Neural progenitor cell (in vitro differentiated cells): Measurements from ENCODE around the gene ENAH. TPM values are rescaled to one million over a fixed set of nuclear protein-coding genes. Genes with fewer than 3 reads are reported as not detected.

Experiments used
- DNase-seq: peaks from one replicate; pipeline ENCODE4 v3.0.0-alpha.2; 2016; ENCODE audit warnings: low spot score
- H2AFZ ChIP-seq: fragments of 200-600 bp; sonication (generic); replicated peaks from 2 replicates; pipeline ENCODE4 v1.6.1; 2016; ENCODE audit warnings: antibody characterized with exemption
- H3F3A ChIP-seq: fragments of 200-600 bp; sonication (generic); 2 replicates; pipeline ENCODE4 v1.6.1; 2016; ENCODE audit warnings: antibody characterized with exemption, low read depth
- H3K27ac ChIP-seq: fragments of 200-600 bp; sonication (generic); 2 replicates; pipeline ENCODE4 v1.5.1; 2016; ENCODE audit warnings: mild to moderate bottlenecking
- H3K27me3 ChIP-seq: fragments of 200-600 bp; sonication (generic); 2 replicates; pipeline ENCODE4 v1.6.1; 2016; ENCODE audit warnings: mild to moderate bottlenecking, moderate library complexity
- H3K36me3 ChIP-seq: fragments of 200-600 bp; sonication (generic); 2 replicates; pipeline ENCODE4 v1.5.1; 2016
- H3K4me1 ChIP-seq: fragments of 200-600 bp; sonication (generic); 2 replicates; pipeline ENCODE4 v1.6.1; 2016; ENCODE audit warnings: mixed run types
- H3K4me2 ChIP-seq: fragments of 200-600 bp; sonication (generic); 2 replicates; pipeline ENCODE4 v1.6.1; 2016
- H3K4me3 ChIP-seq: fragments of 200-600 bp; sonication (generic); 2 replicates; pipeline ENCODE4 v1.5.1; 2016
- H3K79me2 ChIP-seq: fragments of 200-600 bp; sonication (generic); 2 replicates; pipeline ENCODE4 v1.6.1; 2016; ENCODE audit warnings: low read depth
- H3K9ac ChIP-seq: fragments of 200-600 bp; sonication (generic); 2 replicates; pipeline ENCODE4 v1.6.1; 2016
- H3K9me3 ChIP-seq: fragments of 200-600 bp; sonication (generic); 2 replicates; pipeline ENCODE4 v1.5.1; 2016; ENCODE audit warnings: low read depth
- H4K20me1 ChIP-seq: fragments of 200-600 bp; sonication (generic); 2 replicates; pipeline ENCODE4 v1.6.1; 2016; ENCODE audit warnings: low read depth
- H3K27ac Mint-ChIP-seq: 3 replicates; pipeline ENCODE4 v1.8.0; 2021; ENCODE audit warnings: mixed read lengths
- H3K27me3 Mint-ChIP-seq: 2 replicates; pipeline ENCODE4 v1.8.0; 2022; ENCODE audit warnings: low read depth, mild to moderate bottlenecking, inconsistent platforms, moderate library complexity, mixed read lengths; ENCODE audit not compliant: insufficient read depth
- H3K36me3 Mint-ChIP-seq: 3 replicates; pipeline ENCODE4 v1.8.0; 2021; ENCODE audit warnings: mixed read lengths
- H3K4me1 Mint-ChIP-seq: 3 replicates; pipeline ENCODE4 v1.8.0; 2021; ENCODE audit warnings: mixed read lengths
- H3K4me3 Mint-ChIP-seq: 3 replicates; pipeline ENCODE4 v1.8.0; 2021; ENCODE audit warnings: mild to moderate bottlenecking, moderate library complexity, mixed read lengths
- H3K9me3 Mint-ChIP-seq: 3 replicates; pipeline ENCODE4 v1.8.0; 2020; ENCODE audit warnings: mixed read lengths
- CTCF ChIP-seq: fragments of 200-600 bp; sonication (generic); IDR thresholded peaks from 2 replicates; pipeline ENCODE4 v1.5.1; 2017; ENCODE audit warnings: antibody characterized with exemption, mild to moderate bottlenecking
- EZH2 ChIP-seq: fragments of 200-600 bp; sonication (generic); IDR thresholded peaks from 2 replicates; pipeline ENCODE4 v1.6.1; 2017; ENCODE audit warnings: antibody characterized with exemption, mild to moderate bottlenecking, moderate library complexity
- EZH2phosphoT487 ChIP-seq: fragments of 200-600 bp; sonication (generic); IDR thresholded peaks from 2 replicates; pipeline ENCODE4 v1.6.1; 2017; ENCODE audit warnings: antibody characterized with exemption
- total RNA-seq: library from RNA; depleted of rRNA; stranded (reverse); fragments of >200 nt; gene quantifications from 2 replicates; pipeline ENCODE4 v1.2.3, GENCODE V29; 2015; ENCODE audit warnings: low replicate concordance

ENAH gene
- total RNA-seq, 1 donor from 2014 or later: 346 TPM

GRCh38 chr1:225613006-225613405 lies 39.9 kb downstream of the ENAH start:
- peaks cover 2% of the 10 kb centered on the region for H3K27me3 Mint-ChIP-seq
- H3K4me1 Mint-ChIP-seq: peaks cover 8% of the 10 kb centered on the region
- Histone ChIP-seq H2AFZ (no peak overlapping the region), H3K9me3 (no peaks in the 10 kb centered on the region), H3K4me1 (peaks cover 22% of the 10 kb centered on the region), H3F3A (no peaks in the 10 kb centered on the region), H3K27me3 (no peaks in the 10 kb centered on the region), H3K4me2 (no peak overlapping the region), H3K4me3 (no peak overlapping the region), H3K36me3 (no peaks in the 10 kb centered on the region), H4K20me1 (peaks cover 67% of the 10 kb centered on the region), H3K9ac (no peak overlapping the region), H3K79me2 (peaks cover 98% of the 10 kb centered on the region), H3K27ac (peak overlapping the region; percentile 53)
- H3K9me3 Mint-ChIP-seq: peaks cover 46% of the 10 kb centered on the region
- no peak for DNase-seq
- TF ChIP-seq EZH2phosphoT487 (no peak), EZH2 (no peak), CTCF (no peak)
- H3K27ac Mint-ChIP-seq: no peak overlapping the region
- H3K36me3 Mint-ChIP-seq: peaks cover 50% of the 10 kb centered on the region
- H3K4me3 Mint-ChIP-seq: no peak overlapping the region

- Mint-ChIP-seq H3K27ac (no peak overlapping the region), H3K9me3 (peaks cover 40% of the 10 kb centered on the region), H3K4me3 (no peak overlapping the region), H3K27me3 (peaks cover 2% of the 10 kb centered on the region), H3K36me3 (peaks cover 44% of the 10 kb centered on the region), H3K4me1 (peaks cover 12% of the 10 kb centered on the region)
- Histone ChIP-seq H3K4me2 (no peak overlapping the region), H3K27me3 (no peaks in the 10 kb centered on the region), H3K4me1 (peaks cover 29% of the 10 kb centered on the region), H3F3A (no peaks in the 10 kb centered on the region), H3K9ac (no peak overlapping the region), H3K9me3 (no peaks in the 10 kb centered on the region), H3K27ac (no peak overlapping the region), H3K4me3 (no peak overlapping the region), H3K79me2 (peaks cover 98% of the 10 kb centered on the region), H2AFZ (no peak overlapping the region), H4K20me1 (peaks cover 72% of the 10 kb centered on the region), H3K36me3 (no peaks in the 10 kb centered on the region)
- DNase-seq: no peak
- TF ChIP-seq EZH2: no peak
- TF ChIP-seq EZH2phosphoT487: no peak
- TF ChIP-seq CTCF: no peak
Measured at GRCh38 chr1:225612287-225612686, 40.6 kb downstream of the ENAH start.

- Mint-ChIP-seq H3K4me3 (no peak overlapping the region), H3K27me3 (peaks cover 2% of the 10 kb centered on the region), H3K36me3 (peaks cover 46% of the 10 kb centered on the region), H3K9me3 (peaks cover 38% of the 10 kb centered on the region), H3K27ac (no peak overlapping the region), H3K4me1 (peaks cover 12% of the 10 kb centered on the region)
- no peak for DNase-seq
- Histone ChIP-seq H3K27ac (no peak overlapping the region), H3K27me3 (no peaks in the 10 kb centered on the region), H2AFZ (no peak overlapping the region), H3K4me3 (no peak overlapping the region), H3K4me2 (no peak overlapping the region), H3K79me2 (peaks cover 98% of the 10 kb centered on the region), H3F3A (no peaks in the 10 kb centered on the region), H4K20me1 (peaks cover 78% of the 10 kb centered on the region), H3K36me3 (no peaks in the 10 kb centered on the region), H3K9me3 (no peaks in the 10 kb centered on the region), H3K9ac (no peak overlapping the region), H3K4me1 (peaks cover 29% of the 10 kb centered on the region)
- no peak for TF ChIP-seq EZH2phosphoT487
- TF ChIP-seq EZH2: no peak
- TF ChIP-seq CTCF: no peak
Measured at GRCh38 chr1:225611537-225612223, 41.2 kb downstream of the ENAH start.
